Naive thymus-derived CD8-positive, alpha-beta T cell (primary cell): ENCODE results near the gene ADAT3. TPM values are rescaled to one million over a fixed set of nuclear protein-coding genes. Genes with fewer than 3 reads are reported as not detected.

Experiments
- ATAC-seq, 2 donors: fragments of 150-1000 bp; cut with Tn5 transposase in 1 of 2; sonication (Bioruptor Pico), chemical (Tn5 transposase) in 1 of 2; 1 replicate in 1 of 2; 2 replicates in 1 of 2; pipeline ENCODE4 v1.10.0; 2021; ENCODE audit warnings: mild to moderate bottlenecking in 2 of 2, moderate library complexity in 2 of 2
- POLR2A ChIA-PET: fragments of 350-600 bp; sonication (Branson Sonifier 250); formaldehyde crosslinking; loops from one replicate; lab custom pipeline; 2021; ENCODE audit warnings: antibody characterized with exemption; lab: Charles Lee
- DNase-seq, 10 donors: peaks; one replicate each; pipeline versions ENCODE4 v3.0.0 to v3.0.0-alpha.2; 2020 to 2022
- H3K27ac Mint-ChIP-seq, 10 donors: one replicate each; pipeline ENCODE4 v1.8.0; 2020 to 2022; ENCODE audit warnings: mild to moderate bottlenecking in 10 of 10, mixed read lengths in 10 of 10, moderate library complexity in 4 of 10, inconsistent platforms in 1 of 10
- H3K27me3 Mint-ChIP-seq, 5 donors: one replicate each; pipeline ENCODE4 v1.8.0; 2021 to 2022; ENCODE audit warnings: mixed read lengths in 5 of 5
- H3K36me3 Mint-ChIP-seq, 3 donors: one replicate each; pipeline ENCODE4 v1.8.0; 2020 to 2022; ENCODE audit warnings: mixed read lengths in 3 of 3, mild to moderate bottlenecking in 2 of 3, inconsistent platforms in 1 of 3
- H3K4me1 Mint-ChIP-seq, 4 donors: one replicate each; pipeline ENCODE4 v1.8.0; 2021 to 2022; ENCODE audit warnings: mixed read lengths in 4 of 4
- H3K4me3 Mint-ChIP-seq, 10 donors: one replicate each; pipeline ENCODE4 v1.8.0; 2020 to 2022; ENCODE audit warnings: mild to moderate bottlenecking in 10 of 10, mixed read lengths in 10 of 10, moderate library complexity in 6 of 10, inconsistent platforms in 1 of 10
- H3K9me3 Mint-ChIP-seq, 9 donors: one replicate each; pipeline ENCODE4 v1.8.0; 2020 to 2022; ENCODE audit warnings: mixed read lengths in 9 of 9, mild to moderate bottlenecking in 3 of 9, inconsistent platforms in 1 of 9, moderate library complexity in 1 of 9
- polyA plus RNA-seq, 3 donors: library from polyadenylated mRNA; unstranded; fragments of 300-500 nt; fragmentation: Illumina TruSeq; gene quantifications; one replicate each; pipeline ENCODE4 v1.2.3, GENCODE V29; 2021
- total RNA-seq, 8 experiments: library from RNA in 2 of 8; stranded (reverse) in 2 of 8; gene quantifications; one replicate each; pipeline ENCODE4 v1.2.3 and lab custom pipeline; 2021 to 2026

Gene ADAT3
- 1 to 10 TPM; 4.2 to 4.5 TPM for total RNA-seq
- 1 to 10 TPM; 1.9 to 3.6 (median 3.6) TPM for polyA plus RNA-seq
- total RNA-seq (lab: John Stamatoyannopoulos, UW) = 0.49 to 2.2 (median 1.8) reads per million in 6 experiments

DNA sequence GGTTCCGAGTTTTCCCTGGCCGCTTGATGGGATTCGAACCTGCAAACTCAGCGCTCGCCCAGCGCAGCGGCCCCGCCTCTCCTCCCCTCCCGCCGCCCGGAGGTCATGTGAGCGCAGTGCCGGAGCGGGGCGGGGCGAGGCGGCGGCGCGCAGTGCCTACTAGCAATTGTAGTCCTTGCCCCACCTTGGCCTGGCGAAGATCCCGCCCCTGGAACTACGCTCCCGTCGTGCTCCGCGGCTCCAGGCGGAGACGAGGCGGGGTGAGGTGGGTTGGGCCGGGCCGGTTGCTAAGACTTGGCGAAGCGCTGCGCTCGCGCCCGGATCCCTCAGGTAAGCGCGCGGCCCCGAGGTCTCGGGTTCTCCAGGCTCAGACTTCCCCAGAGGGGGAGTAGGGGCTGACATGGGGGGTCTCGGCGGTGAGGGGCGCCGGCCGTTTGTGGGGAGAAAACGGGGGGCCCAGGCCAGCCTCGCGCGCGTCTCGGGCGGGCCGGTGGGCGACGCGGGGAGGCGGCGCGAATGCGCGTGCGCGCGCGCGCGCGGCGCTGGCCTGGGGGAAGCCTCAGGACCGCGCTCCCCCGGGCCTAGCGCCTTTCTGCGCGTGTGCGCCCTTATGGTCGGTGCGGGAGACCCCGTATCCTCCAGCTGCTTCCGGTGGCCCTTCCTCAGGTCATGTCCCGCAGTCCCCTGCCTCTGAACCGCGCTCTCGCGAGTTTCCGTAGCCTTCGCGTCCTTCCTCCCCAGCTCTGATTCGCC lies at the start of gene ADAT3, which contains the start of gene SCAMP4:
Gene ADAT3 (plus strand): TSS at position 290 of the 753 bp plus-strand sequence. CDS start 6,649 bp downstream, outside the sequence.
Gene SCAMP4 (plus strand): TSS at position 290 of the 753 bp plus-strand sequence. CDS start 9,621 bp downstream, outside the sequence.
- H3K4me3 Mint-ChIP-seq = peak within 1 kb of the TSS; percentile 84 to 94 (median 90)
- H3K27ac Mint-ChIP-seq = peak within 1 kb of the TSS; percentile 82 to 97 (median 92)
- POLR2A ChIA-PET = interaction anchor here (0.6 to 2.2 kb wide), 9 partner anchors 8 to 56 kb away, joined by 3 to 9 read pairs (median 7); partner anchors contain the start of gene ABHD17A
- H3K9me3 Mint-ChIP-seq = no peaks in the 10 kb centered on the region
- ATAC-seq = peak; percentile 95 to 96
- DNase-seq = peak; percentile 91 to 99 (median 98)
- no peaks in the 10 kb centered on the region for H3K36me3 Mint-ChIP-seq
- H3K27me3 Mint-ChIP-seq = no peaks in the 10 kb centered on the region
- H3K4me1 Mint-ChIP-seq = peaks cover 16 to 58% (median 40%) of the 10 kb centered on the region in 4 donors

GRCh38 chr19:1855828-1856255 lies 49.4 kb upstream of the ADAT3 start:
- Mint-ChIP-seq H3K4me1 (peaks cover 22 to 70% (median 65%) of the 10 kb centered on the region in 4 donors), H3K9me3 (no peaks in the 10 kb centered on the region), H3K4me3 (peak overlapping the region; percentile 78 to 98 (median 85)), H3K27ac (peak overlapping the region; percentile 84 to 98 (median 92)), H3K27me3 (no peaks in the 10 kb centered on the region), H3K36me3 (no peaks in the 10 kb centered on the region)
- DNase-seq (peak in 4 of 10 donors; percentile 44 to 74 (median 52)), ATAC-seq (peak; percentile 4 to 22)
- POLR2A ChIA-PET = interaction anchor here (0.6 to 4.9 kb wide), 12 partner anchors 9 to 538 kb away, joined by 3 to 35 read pairs (median 6); partner anchors contain the start of gene ABHD17A

DNA sequence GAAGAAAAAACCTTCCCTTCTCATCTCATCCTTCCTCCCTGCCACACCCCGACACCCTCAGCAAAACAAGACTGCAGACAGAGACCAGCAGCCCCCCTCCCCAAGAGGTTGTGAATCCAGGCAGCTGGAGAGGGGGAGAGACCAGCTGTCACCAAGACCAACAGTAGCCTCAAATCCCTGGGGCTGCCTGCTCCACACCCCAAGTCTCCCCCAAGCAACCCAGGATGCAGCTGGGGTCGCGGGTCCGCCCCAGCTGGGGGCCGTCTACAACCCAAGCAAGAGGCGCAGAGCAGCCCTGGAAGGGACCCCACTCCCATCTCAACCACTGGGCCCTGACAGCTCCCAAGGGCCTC lies 48.9 kb upstream of the ADAT3 start:
- Mint-ChIP-seq H3K9me3 (peaks cover 0 to under 1% (median 0%) of the 10 kb centered on the region in 9 donors), H3K36me3 (no peaks in the 10 kb centered on the region), H3K27me3 (no peaks in the 10 kb centered on the region), H3K27ac (peak overlapping the region; percentile 84 to 98 (median 92)), H3K4me3 (peak overlapping the region; percentile 78 to 98 (median 85)), H3K4me1 (peaks cover 20 to 70% (median 65%) of the 10 kb centered on the region in 4 donors)
- ATAC-seq = no peak
- POLR2A ChIA-PET = interaction anchor here (0.7 to 4.9 kb wide), 12 partner anchors 8 to 587 kb away, joined by 3 to 35 read pairs (median 6); partner anchors contain the start of genes ABHD17A and CIRBP
- peak in 1 of 10 donors; percentile 21 for DNase-seq

DNA sequence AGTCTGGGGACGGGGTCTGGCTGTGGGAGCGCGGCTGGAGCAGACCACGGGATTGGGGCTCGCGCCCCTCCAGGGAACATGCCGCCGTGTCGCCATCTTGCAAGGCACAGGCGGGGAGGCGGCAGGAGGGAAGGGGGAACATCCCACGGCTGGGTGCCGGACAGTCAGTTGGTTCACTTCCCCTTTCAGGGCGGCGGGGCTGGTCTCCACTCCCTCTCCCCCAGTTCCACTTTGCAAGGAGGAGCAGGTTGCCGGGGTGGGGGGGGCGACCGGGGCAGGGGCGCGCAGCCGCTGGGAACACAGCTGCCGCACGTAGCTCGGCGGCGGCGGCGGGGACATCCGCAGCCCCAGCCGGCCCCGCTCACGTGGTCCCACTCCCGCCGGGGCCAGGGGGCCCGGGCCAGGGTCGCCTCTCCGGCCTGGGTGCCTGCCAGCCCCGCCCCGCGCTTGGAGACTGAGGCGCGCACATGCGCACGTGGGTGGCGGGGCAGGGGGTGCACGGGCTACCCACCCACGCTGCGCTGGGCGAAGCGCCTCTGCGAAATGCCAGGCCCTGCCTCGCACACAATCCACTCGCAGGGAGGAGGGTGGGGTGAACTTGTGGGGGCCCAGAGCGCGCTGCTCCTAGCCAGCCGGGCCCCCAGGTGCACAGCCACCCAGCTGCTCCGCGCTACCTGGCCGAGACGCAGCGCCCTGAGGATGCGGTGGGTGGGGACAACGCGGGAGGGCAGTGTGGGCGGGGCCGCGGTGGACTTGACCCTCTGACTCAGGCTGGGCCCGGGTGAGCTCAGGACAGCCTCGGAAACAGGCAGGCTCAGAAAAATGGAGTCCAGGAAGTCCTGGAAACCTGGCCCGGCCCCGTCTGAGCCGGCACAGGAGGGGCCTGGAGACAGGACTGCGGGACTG lies 48.2 kb upstream of the ADAT3 start:
- Mint-ChIP-seq H3K4me3 (peak overlapping the region; percentile 78 to 98 (median 85)), H3K9me3 (peaks cover 0 to 2% (median 0%) of the 10 kb centered on the region in 9 donors), H3K36me3 (no peaks in the 10 kb centered on the region), H3K27ac (peak overlapping the region in 9 of 10 donors; percentile 50 to 98 (median 92)), H3K4me1 (peaks cover 24 to 74% (median 69%) of the 10 kb centered on the region in 4 donors), H3K27me3 (no peaks in the 10 kb centered on the region)
- POLR2A ChIA-PET = interaction anchor here (0.6 to 4.9 kb wide), 15 partner anchors 8 to 588 kb away, joined by 3 to 35 read pairs (median 6); partner anchors contain the start of genes ABHD17A, CIRBP and REXO1
- ATAC-seq (peak; percentile 26), DNase-seq (peak in 4 of 10 donors; percentile 41 to 54 (median 44))

GRCh38 chr19:1857648-1858326 lies 47.4 kb upstream of the ADAT3 start:
- H3K4me1 Mint-ChIP-seq = peaks cover 27 to 74% (median 70%) of the 10 kb centered on the region in 4 donors
- POLR2A ChIA-PET = interaction anchor here (0.5 to 4.9 kb wide), 10 partner anchors 9 to 589 kb away, joined by 3 to 35 read pairs (median 6); partner anchors contain the start of genes CIRBP and REXO1
- DNase-seq (no peak), ATAC-seq (no peak)
- peaks cover 0 to 2% (median 0%) of the 10 kb centered on the region in 9 donors for H3K9me3 Mint-ChIP-seq
- peak overlapping the region; percentile 57 to 98 (median 72) for H3K4me3 Mint-ChIP-seq
- H3K27me3 Mint-ChIP-seq = no peaks in the 10 kb centered on the region
- H3K36me3 Mint-ChIP-seq = no peaks in the 10 kb centered on the region
- peak overlapping the region; percentile 60 to 99 (median 91) for H3K27ac Mint-ChIP-seq

DNA sequence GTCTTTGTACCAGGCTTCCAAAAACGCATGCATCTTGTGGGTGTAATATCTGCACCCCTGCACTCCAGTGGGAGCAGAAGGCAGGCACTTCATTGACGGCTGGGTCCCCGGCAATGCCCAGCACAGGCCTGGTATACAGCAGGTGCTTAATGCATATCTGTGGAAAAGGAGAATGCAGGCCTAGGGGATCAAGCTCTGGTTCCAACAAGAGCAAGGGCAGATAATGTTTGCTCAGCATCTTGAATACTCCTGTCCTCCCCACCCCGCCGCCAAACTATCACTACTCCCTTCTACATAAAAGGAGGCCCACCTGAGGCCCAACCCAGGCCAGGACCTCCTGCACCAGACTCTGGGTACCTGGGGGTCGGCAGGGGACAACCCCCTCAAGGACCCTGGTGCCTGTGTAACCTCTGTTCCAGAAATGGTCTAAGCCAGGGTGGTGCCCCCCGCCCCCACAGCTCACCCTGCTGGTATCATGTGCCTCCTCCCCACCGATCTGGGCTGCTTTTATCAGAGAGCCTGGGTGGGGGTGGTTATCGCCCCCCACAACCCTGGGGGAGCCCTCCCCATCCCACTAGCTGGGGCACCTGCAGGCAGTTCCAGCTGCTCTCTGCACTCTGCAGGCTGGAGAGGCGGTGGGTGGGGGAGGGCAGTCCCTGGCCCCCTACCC lies 46.7 kb upstream of the ADAT3 start:
- Mint-ChIP-seq H3K4me1 (peaks cover 23 to 67% (median 62%) of the 10 kb centered on the region in 4 donors), H3K36me3 (no peaks in the 10 kb centered on the region), H3K27ac (peak overlapping the region; percentile 29 to 99 (median 92)), H3K9me3 (peaks cover 0 to 2% (median 0%) of the 10 kb centered on the region in 9 donors), H3K4me3 (peak overlapping the region; percentile 31 to 98 (median 56)), H3K27me3 (no peaks in the 10 kb centered on the region)
- POLR2A ChIA-PET = interaction anchor here (0.5 to 4.9 kb wide), 7 partner anchors 10 to 229 kb away, joined by 3 to 35 read pairs (median 8); partner anchors contain the start of gene REXO1
- ATAC-seq = no peak
- peak in 1 of 10 donors; percentile 29 for DNase-seq

DNA sequence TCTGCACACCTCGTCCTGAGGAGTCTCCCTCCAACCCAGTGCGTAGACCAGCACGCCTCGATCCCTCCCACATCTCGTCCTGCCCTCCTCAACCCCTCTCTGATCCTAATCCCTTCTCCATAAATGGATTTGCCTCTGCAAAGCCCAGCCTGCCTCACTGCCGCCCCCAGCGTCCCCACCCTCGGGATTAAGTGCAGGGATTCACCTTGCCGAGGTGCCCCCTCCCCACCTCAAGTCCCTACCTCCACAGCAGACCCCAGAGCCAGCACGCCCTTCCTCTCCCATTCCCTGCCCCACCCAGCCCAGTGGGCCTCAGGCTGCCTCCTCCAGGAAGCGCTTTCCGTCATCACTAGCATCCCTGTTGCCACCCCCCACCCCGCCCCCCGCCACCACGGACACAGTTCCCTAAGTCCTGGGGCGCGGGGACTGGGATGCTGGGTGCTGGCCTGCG lies 45.8 kb upstream of the ADAT3 start:
- no peaks in the 10 kb centered on the region for H3K27me3 Mint-ChIP-seq
- H3K27ac Mint-ChIP-seq = peak overlapping the region; percentile 59 to 99 (median 92)
- H3K4me1 Mint-ChIP-seq = peaks cover 23 to 65% (median 60%) of the 10 kb centered on the region in 4 donors
- DNase-seq (no peak), ATAC-seq (no peak)
- H3K36me3 Mint-ChIP-seq = no peaks in the 10 kb centered on the region
- peaks cover 0 to 2% (median 0%) of the 10 kb centered on the region in 9 donors for H3K9me3 Mint-ChIP-seq
- peak overlapping the region in 9 of 10 donors; percentile 12 to 98 (median 56) for H3K4me3 Mint-ChIP-seq
- POLR2A ChIA-PET = interaction anchor here (4.9 kb wide), 1 partner anchor 23 kb away, joined by 35 read pairs; no protein-coding TSS in a partner anchor

- Mint-ChIP-seq H3K36me3 (no peaks in the 10 kb centered on the region), H3K4me1 (peaks cover 21 to 59% (median 53%) of the 10 kb centered on the region in 4 donors), H3K27me3 (no peaks in the 10 kb centered on the region), H3K27ac (peak overlapping the region in 8 of 10 donors; percentile 63 to 99 (median 96)), H3K9me3 (peaks cover 0 to 2% (median 0%) of the 10 kb centered on the region in 9 donors), H3K4me3 (peak overlapping the region in 9 of 10 donors; percentile 7 to 99 (median 79))
- ATAC-seq (no peak), DNase-seq (peak in 9 of 10 donors; percentile 50 to 88 (median 73))
- POLR2A ChIA-PET = interaction anchor here (0.6 to 1.5 kb wide), 5 partner anchors 8 to 49 kb away, joined by 3 to 7 read pairs (median 4); no protein-coding TSS in a partner anchor
Observed at GRCh38 chr19:1860042-1860775, 45.0 kb upstream of the ADAT3 start.

GRCh38 chr19:1860821-1861598 lies 44.2 kb upstream of the ADAT3 start:
- no peaks in the 10 kb centered on the region for H3K27me3 Mint-ChIP-seq
- H3K9me3 Mint-ChIP-seq = peaks cover 0 to 2% (median 0%) of the 10 kb centered on the region in 9 donors
- POLR2A ChIA-PET = interaction anchor here (0.9 to 1.6 kb wide), 5 partner anchors 9 to 80 kb away, joined by 3 to 6 read pairs (median 3); partner anchors contain the start of gene CSNK1G2
- peak overlapping the region in 9 of 10 donors; percentile 84 to 99 (median 97) for H3K27ac Mint-ChIP-seq
- DNase-seq (peak in 1 of 10 donors; percentile 63), ATAC-seq (no peak)
- H3K4me1 Mint-ChIP-seq = peaks cover 21 to 53% (median 52%) of the 10 kb centered on the region in 4 donors
- peak overlapping the region; percentile 91 to 99 (median 94) for H3K4me3 Mint-ChIP-seq
- no peaks in the 10 kb centered on the region for H3K36me3 Mint-ChIP-seq
